H1 (cell line): ENCODE results near the gene PDE4B. TPM values are rescaled to one million over a fixed set of nuclear protein-coding genes. Genes with fewer than 3 reads are reported as not detected.

Source experiments
- ATF3 ChIP-seq: IDR thresholded peaks from 2 replicates; pipeline ENCODE4 v1.6.1; 2011; ENCODE audit warnings: low read depth, mild to moderate bottlenecking, low read length; ENCODE audit not compliant: insufficient read depth
- CEBPB ChIP-seq: IDR thresholded peaks from 2 replicates; pipeline ENCODE4 v1.6.1; 2012; ENCODE audit warnings: low read depth, low read length
- E2F6 ChIP-seq: IDR thresholded peaks from 2 replicates; pipeline ENCODE4 v1.6.1; 2012; ENCODE audit warnings: inconsistent platforms
- FOSL1 ChIP-seq: IDR thresholded peaks from 2 replicates; pipeline ENCODE4 v1.6.1; 2011; ENCODE audit warnings: mild to moderate bottlenecking, low read depth, low read length, moderate library complexity; ENCODE audit not compliant: insufficient read depth
- JUN ChIP-seq: IDR thresholded peaks from 2 replicates; pipeline ENCODE4 v1.6.1; 2011; ENCODE audit warnings: low read depth, mild to moderate bottlenecking, improper control_type of control experiment, low read length
- RBBP5 ChIP-seq: IDR thresholded peaks from 2 replicates; pipeline ENCODE4 v1.7.1; 2012; ENCODE audit warnings: low read depth, mild to moderate bottlenecking, inconsistent platforms, low read length, moderate library complexity, borderline replicate concordance
- RNF2 ChIP-seq: fragments of 200-900, 300-1000 bp; sonication (generic); IDR thresholded peaks from 2 replicates; pipeline ENCODE4 v1.7.1; 2016; ENCODE audit warnings: borderline replicate concordance, low read depth, mild to moderate bottlenecking, antibody characterized with exemption, low read length; ENCODE audit not compliant: poor library complexity, severe bottlenecking; ENCODE audit errors: missing control alignments
- USF2 ChIP-seq: IDR thresholded peaks from 2 replicates; pipeline ENCODE4 v1.6.1; 2011; ENCODE audit warnings: low read length, improper control_type of control experiment
- polyA plus RNA-seq, 7 experiments: library from polyadenylated mRNA; depleted of rRNA in 3 of 7; stranded (reverse) in 5 of 7; unstranded in 2 of 7; fragments of >200 nt in 5 of 7; fragments of 200-250 nt in 2 of 7; gene quantifications; 1 replicate in 5 of 7; 2 replicates in 1 of 7; 4 replicates in 1 of 7; pipeline versions ENCODE4 v1.2.1 to v1.2.3, GENCODE V29; 2011 to 2013; ENCODE audit warnings: missing spikeins in 2 of 7, mixed read lengths in 2 of 7
- total RNA-seq: library from RNA; stranded (reverse); fragmentation: NEBNext Ultra II Directional; extraction: Animal tissue kit (Norgen Biotek cat#: 25700); gene quantifications from 2 replicates; pipeline ENCODE4 v1.2.1, GENCODE V29; 2021
- TF ChIP-seq, protein P1 (sequence below): fragments of 300-600 bp; sonication (generic); IDR thresholded peaks from 2 replicates; pipeline ENCODE4 v1.7.1; 2012; ENCODE audit warnings: low read length, moderate library complexity, mild to moderate bottlenecking, inconsistent platforms; ENCODE audit not compliant: insufficient replicate concordance

PDE4B gene
- total and polyA plus RNA-seq, 2 of the 8 experiments (the other 6 are each of a cell fraction or from before 2014, with no cell fraction given): 5.0 to 15.1 TPM

GRCh38 chr1:66182026-66182425 lies 389.3 kb downstream of the PDE4B start (continued):
- TF ChIP-seq, protein P1, sequence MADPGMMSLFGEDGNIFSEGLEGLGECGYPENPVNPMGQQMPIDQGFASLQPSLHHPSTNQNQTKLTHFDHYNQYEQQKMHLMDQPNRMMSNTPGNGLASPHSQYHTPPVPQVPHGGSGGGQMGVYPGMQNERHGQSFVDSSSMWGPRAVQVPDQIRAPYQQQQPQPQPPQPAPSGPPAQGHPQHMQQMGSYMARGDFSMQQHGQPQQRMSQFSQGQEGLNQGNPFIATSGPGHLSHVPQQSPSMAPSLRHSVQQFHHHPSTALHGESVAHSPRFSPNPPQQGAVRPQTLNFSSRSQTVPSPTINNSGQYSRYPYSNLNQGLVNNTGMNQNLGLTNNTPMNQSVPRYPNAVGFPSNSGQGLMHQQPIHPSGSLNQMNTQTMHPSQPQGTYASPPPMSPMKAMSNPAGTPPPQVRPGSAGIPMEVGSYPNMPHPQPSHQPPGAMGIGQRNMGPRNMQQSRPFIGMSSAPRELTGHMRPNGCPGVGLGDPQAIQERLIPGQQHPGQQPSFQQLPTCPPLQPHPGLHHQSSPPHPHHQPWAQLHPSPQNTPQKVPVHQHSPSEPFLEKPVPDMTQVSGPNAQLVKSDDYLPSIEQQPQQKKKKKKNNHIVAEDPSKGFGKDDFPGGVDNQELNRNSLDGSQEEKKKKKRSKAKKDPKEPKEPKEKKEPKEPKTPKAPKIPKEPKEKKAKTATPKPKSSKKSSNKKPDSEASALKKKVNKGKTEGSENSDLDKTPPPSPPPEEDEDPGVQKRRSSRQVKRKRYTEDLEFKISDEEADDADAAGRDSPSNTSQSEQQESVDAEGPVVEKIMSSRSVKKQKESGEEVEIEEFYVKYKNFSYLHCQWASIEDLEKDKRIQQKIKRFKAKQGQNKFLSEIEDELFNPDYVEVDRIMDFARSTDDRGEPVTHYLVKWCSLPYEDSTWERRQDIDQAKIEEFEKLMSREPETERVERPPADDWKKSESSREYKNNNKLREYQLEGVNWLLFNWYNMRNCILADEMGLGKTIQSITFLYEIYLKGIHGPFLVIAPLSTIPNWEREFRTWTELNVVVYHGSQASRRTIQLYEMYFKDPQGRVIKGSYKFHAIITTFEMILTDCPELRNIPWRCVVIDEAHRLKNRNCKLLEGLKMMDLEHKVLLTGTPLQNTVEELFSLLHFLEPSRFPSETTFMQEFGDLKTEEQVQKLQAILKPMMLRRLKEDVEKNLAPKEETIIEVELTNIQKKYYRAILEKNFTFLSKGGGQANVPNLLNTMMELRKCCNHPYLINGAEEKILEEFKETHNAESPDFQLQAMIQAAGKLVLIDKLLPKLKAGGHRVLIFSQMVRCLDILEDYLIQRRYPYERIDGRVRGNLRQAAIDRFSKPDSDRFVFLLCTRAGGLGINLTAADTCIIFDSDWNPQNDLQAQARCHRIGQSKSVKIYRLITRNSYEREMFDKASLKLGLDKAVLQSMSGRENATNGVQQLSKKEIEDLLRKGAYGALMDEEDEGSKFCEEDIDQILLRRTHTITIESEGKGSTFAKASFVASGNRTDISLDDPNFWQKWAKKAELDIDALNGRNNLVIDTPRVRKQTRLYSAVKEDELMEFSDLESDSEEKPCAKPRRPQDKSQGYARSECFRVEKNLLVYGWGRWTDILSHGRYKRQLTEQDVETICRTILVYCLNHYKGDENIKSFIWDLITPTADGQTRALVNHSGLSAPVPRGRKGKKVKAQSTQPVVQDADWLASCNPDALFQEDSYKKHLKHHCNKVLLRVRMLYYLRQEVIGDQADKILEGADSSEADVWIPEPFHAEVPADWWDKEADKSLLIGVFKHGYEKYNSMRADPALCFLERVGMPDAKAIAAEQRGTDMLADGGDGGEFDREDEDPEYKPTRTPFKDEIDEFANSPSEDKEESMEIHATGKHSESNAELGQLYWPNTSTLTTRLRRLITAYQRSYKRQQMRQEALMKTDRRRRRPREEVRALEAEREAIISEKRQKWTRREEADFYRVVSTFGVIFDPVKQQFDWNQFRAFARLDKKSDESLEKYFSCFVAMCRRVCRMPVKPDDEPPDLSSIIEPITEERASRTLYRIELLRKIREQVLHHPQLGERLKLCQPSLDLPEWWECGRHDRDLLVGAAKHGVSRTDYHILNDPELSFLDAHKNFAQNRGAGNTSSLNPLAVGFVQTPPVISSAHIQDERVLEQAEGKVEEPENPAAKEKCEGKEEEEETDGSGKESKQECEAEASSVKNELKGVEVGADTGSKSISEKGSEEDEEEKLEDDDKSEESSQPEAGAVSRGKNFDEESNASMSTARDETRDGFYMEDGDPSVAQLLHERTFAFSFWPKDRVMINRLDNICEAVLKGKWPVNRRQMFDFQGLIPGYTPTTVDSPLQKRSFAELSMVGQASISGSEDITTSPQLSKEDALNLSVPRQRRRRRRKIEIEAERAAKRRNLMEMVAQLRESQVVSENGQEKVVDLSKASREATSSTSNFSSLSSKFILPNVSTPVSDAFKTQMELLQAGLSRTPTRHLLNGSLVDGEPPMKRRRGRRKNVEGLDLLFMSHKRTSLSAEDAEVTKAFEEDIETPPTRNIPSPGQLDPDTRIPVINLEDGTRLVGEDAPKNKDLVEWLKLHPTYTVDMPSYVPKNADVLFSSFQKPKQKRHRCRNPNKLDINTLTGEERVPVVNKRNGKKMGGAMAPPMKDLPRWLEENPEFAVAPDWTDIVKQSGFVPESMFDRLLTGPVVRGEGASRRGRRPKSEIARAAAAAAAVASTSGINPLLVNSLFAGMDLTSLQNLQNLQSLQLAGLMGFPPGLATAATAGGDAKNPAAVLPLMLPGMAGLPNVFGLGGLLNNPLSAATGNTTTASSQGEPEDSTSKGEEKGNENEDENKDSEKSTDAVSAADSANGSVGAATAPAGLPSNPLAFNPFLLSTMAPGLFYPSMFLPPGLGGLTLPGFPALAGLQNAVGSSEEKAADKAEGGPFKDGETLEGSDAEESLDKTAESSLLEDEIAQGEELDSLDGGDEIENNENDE: no peak
- TF ChIP-seq CEBPB: no peak
- TF ChIP-seq E2F6: no peak
- TF ChIP-seq FOSL1: no peak
- no peak for TF ChIP-seq USF2
- TF ChIP-seq JUN: no peak
- no peak for TF ChIP-seq ATF3
- TF ChIP-seq RNF2: no peak
- no peak for TF ChIP-seq RBBP5
